Measurements from ENCODE around the gene DDAH1. TPM values are rescaled to one million over a fixed set of nuclear protein-coding genes. Genes with fewer than 3 reads are reported as not detected.
A peak's percentile ranks its signal among the peaks of the same experiment; 100 is the strongest.

Gene DDAH1
- total and polyA plus RNA-seq, 2 experiments from 2014 or later = 29.4 to 41.7 TPM

GRCh38 chr1:85496941-85497582 lies 32.1 kb upstream of the DDAH1 start (continued):
- no peak for TF ChIP-seq ETS1 (IDR thresholded peaks at IDR 0.05)
- no peak for TF ChIP-seq ZNF331 (CRISPR knock-in tag; IDR thresholded peaks at IDR 0.05; ENCODE audit: low read depth)

GRCh38 chr1:85495556-85495955 lies 30.6 kb upstream of the DDAH1 start:
- H3K4me1 Mint-ChIP-seq = peaks cover 3% of the 10 kb centered on the region; the same call in 2 of the 3 replicates
- ATAC-seq = no peak
- no peak overlapping the region for H3K27ac Mint-ChIP-seq
- no peak overlapping the region for H3K4me3 Mint-ChIP-seq
- H3K4me1 ChIP-seq (ENCODE audit: insufficient read depth) = no peaks in the 10 kb centered on the region
- H3K27me3 Mint-ChIP-seq (ENCODE audit: insufficient read depth, low read depth, poor library complexity) = no peaks in the 10 kb centered on the region
- H3K4me2 ChIP-seq = no peak overlapping the region
- H4K20me1 ChIP-seq (replicated peaks; ENCODE audit: insufficient read depth) = no peaks in the 10 kb centered on the region
- no peaks in the 10 kb centered on the region for H3K36me3 Mint-ChIP-seq (ENCODE audit: low read depth)
- DNase-seq (ENCODE audit: low spot score) = no peak
- no peaks in the 10 kb centered on the region for H3F3A ChIP-seq (replicated peaks; ENCODE audit: low read depth)
- no peak overlapping the region for H3K4me3 ChIP-seq
- no peaks in the 10 kb centered on the region for H3K9me3 Mint-ChIP-seq
- no peaks in the 10 kb centered on the region for H3K79me2 ChIP-seq (replicated peaks; ENCODE audit: insufficient read depth)
- H3K9me2 ChIP-seq (ENCODE audit: insufficient read depth) = no peaks in the 10 kb centered on the region
- no peaks in the 10 kb centered on the region for H3K27me3 ChIP-seq (ENCODE audit: insufficient read depth)
- 0 out of 2 replicates have a peak overlapping the region, but pooled peaks have one; percentile 21 for H2AFZ ChIP-seq
- no peaks in the 10 kb centered on the region for H3K36me3 ChIP-seq (ENCODE audit: insufficient read depth)
- TF ChIP-seq CTCF (conservative IDR thresholded peaks at IDR 0.05; ENCODE audit: low read depth in 2 of 2) (no peak), NANOG (IDR thresholded peaks at IDR 0.05; ENCODE audit: borderline replicate concordance) (no peak), ZNF331 (CRISPR knock-in tag; IDR thresholded peaks at IDR 0.05; ENCODE audit: low read depth) (no peak), JUNB (IDR thresholded peaks at IDR 0.05; ENCODE audit: unreplicated experiment) (no peak), CREB1 (CRISPR knock-in tag; IDR thresholded peaks at IDR 0.05; ENCODE audit: low read depth) (no peak), STAT1 (IDR thresholded peaks at IDR 0.05; ENCODE audit: unreplicated experiment) (no peak), ETS1 (IDR thresholded peaks at IDR 0.05) (no peak), ZNF114 (CRISPR knock-in tag; IDR thresholded peaks at IDR 0.05) (no peak), ZNF462 (CRISPR knock-in tag; IDR thresholded peaks at IDR 0.05) (no peak)
- H3K27ac ChIP-seq (ENCODE audit: low read depth) = no peak overlapping the region

All from GM23338 (cell line).